ENCODE results near the gene KCTD20. TPM values are rescaled to one million over a fixed set of nuclear protein-coding genes. Genes with fewer than 3 reads are reported as not detected.
A peak's percentile ranks its signal among the peaks of the same experiment; 100 is the strongest.

Gene KCTD20
- total RNA-seq, 1 experiment from 2014 or later = 46.6 TPM

- ChIA-PET CTCF (interaction anchor here (0.7 to 1.1 kb wide), 2 partner anchors 12 to 62 kb away, joined by 3 to 6 read pairs; no protein-coding TSS in a partner anchor), POLR2A (no interaction called here)
- no peaks in the 10 kb centered on the region for H3K36me3 Mint-ChIP-seq (ENCODE audit: insufficient read depth, unreplicated experiment)
- H3K27ac Mint-ChIP-seq (ENCODE audit: low read depth, unreplicated experiment) = no peak overlapping the region
- no peaks in the 10 kb centered on the region for H3K4me1 Mint-ChIP-seq (ENCODE audit: insufficient read depth, unreplicated experiment)
- peaks cover 18% of the 10 kb centered on the region for H3K27me3 Mint-ChIP-seq (ENCODE audit: insufficient read depth, unreplicated experiment)
- no peak overlapping the region for H3K4me3 Mint-ChIP-seq (ENCODE audit: unreplicated experiment)
- intact Hi-C loops (cut with micrococcal nuclease) = no loop called here
- BruUV-seq (replicated peaks) = no TSS peak
- no peaks in the 10 kb centered on the region for H3K9me3 Mint-ChIP-seq (ENCODE audit: unreplicated experiment)
- no peak for DNase-seq (ENCODE audit: unreplicated experiment)
- TF ChIP-seq, protein P1, sequence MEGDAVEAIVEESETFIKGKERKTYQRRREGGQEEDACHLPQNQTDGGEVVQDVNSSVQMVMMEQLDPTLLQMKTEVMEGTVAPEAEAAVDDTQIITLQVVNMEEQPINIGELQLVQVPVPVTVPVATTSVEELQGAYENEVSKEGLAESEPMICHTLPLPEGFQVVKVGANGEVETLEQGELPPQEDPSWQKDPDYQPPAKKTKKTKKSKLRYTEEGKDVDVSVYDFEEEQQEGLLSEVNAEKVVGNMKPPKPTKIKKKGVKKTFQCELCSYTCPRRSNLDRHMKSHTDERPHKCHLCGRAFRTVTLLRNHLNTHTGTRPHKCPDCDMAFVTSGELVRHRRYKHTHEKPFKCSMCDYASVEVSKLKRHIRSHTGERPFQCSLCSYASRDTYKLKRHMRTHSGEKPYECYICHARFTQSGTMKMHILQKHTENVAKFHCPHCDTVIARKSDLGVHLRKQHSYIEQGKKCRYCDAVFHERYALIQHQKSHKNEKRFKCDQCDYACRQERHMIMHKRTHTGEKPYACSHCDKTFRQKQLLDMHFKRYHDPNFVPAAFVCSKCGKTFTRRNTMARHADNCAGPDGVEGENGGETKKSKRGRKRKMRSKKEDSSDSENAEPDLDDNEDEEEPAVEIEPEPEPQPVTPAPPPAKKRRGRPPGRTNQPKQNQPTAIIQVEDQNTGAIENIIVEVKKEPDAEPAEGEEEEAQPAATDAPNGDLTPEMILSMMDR (IDR thresholded peaks at IDR 0.05; ENCODE audit: unreplicated experiment) = no peak
These were observed 29.0 kb upstream of the KCTD20 start for GRCh38 chr6:36413489-36414480.

DNA sequence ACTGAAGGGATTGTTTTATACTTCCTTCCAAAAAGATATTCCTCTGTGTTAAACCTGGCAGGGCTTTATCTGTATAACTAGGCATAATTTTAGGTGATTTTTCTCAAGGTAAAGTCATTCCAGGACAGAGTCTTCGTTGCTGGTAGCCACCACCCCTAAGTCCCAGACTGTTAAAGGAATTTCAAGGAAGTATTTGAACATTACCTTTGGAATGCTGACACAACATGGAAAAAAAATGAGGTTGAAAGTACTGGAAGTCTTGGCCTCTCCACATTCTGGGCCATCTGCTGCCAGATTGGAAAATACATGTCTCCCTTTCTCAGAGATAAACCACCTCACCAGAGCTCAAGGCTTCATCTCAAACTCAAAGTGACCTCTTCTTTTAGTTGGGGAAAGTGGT, 28.3 kb upstream of the KCTD20 start:
- H3K4me3 Mint-ChIP-seq (ENCODE audit: unreplicated experiment) = no peak overlapping the region
- H3K27ac Mint-ChIP-seq (ENCODE audit: low read depth, unreplicated experiment) = no peak overlapping the region
- TF ChIP-seq, protein P1 (IDR thresholded peaks at IDR 0.05; ENCODE audit: unreplicated experiment) = no peak
- DNase-seq (ENCODE audit: unreplicated experiment) = no peak
- no peaks in the 10 kb centered on the region for H3K9me3 Mint-ChIP-seq (ENCODE audit: unreplicated experiment)
- H3K36me3 Mint-ChIP-seq (ENCODE audit: insufficient read depth, unreplicated experiment) = no peaks in the 10 kb centered on the region
- ChIA-PET CTCF (interaction anchor here (0.7 to 1.1 kb wide), 2 partner anchors 13 to 63 kb away, joined by 3 to 6 read pairs; no protein-coding TSS in a partner anchor), POLR2A (no interaction called here)
- H3K4me1 Mint-ChIP-seq (ENCODE audit: insufficient read depth, unreplicated experiment) = peaks cover 6% of the 10 kb centered on the region
- intact Hi-C loops (cut with micrococcal nuclease) = no loop called here
- peaks cover 14% of the 10 kb centered on the region for H3K27me3 Mint-ChIP-seq (ENCODE audit: insufficient read depth, unreplicated experiment)
- no TSS peak for BruUV-seq (replicated peaks)

- Mint-ChIP-seq H3K36me3 (ENCODE audit: insufficient read depth, unreplicated experiment) (no peaks in the 10 kb centered on the region), H3K4me1 (ENCODE audit: insufficient read depth, unreplicated experiment) (peaks cover 20% of the 10 kb centered on the region), H3K9me3 (ENCODE audit: unreplicated experiment) (no peaks in the 10 kb centered on the region), H3K27me3 (ENCODE audit: insufficient read depth, unreplicated experiment) (no peaks in the 10 kb centered on the region), H3K4me3 (ENCODE audit: unreplicated experiment) (no peak overlapping the region), H3K27ac (ENCODE audit: low read depth, unreplicated experiment) (no peak overlapping the region)
- POLR2A ChIA-PET = interaction anchor here (0.6 to 2.6 kb wide), 20 partner anchors 10 to 686 kb away, joined by 3 to 36 read pairs (median 4); partner anchors contain the start of genes CDKN1A, ETV7, KCTD20 and PXT1
- DNase-seq (ENCODE audit: unreplicated experiment) = peak; percentile 39
- CTCF ChIA-PET = interaction anchor here (1.6 kb wide), 2 partner anchors 25 to 341 kb away, joined by 8 to 10 read pairs; partner anchors contain the start of gene KCTD20
- TF ChIP-seq, protein P1 (IDR thresholded peaks at IDR 0.05; ENCODE audit: unreplicated experiment) = no peak
- intact Hi-C loops (cut with micrococcal nuclease) = no loop called here
- BruUV-seq (replicated peaks) = no TSS peak
These were observed 24.2 kb upstream of the KCTD20 start for GRCh38 chr6:36418558-36418957.

DNA sequence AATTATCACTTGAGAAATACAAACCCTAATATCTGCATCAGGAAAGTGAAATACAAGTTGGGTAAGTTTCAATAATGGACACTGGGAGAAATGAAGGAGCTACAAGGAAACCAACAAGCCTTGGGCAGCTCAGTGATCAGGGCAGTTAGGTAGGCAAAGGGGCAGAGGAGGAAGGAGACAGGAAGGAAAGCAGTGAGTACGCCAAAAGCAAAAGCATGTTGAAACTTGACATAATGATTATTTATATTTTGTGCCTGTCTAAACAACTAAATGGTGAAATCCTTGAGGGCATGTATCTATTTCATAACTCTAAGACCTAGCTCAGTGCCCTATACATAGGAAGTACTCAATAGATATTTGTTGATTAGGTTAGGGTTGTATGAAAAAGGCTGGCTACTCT, 23.5 kb upstream of the KCTD20 start:
- peak; percentile 78 for DNase-seq (ENCODE audit: unreplicated experiment)
- peaks cover 24% of the 10 kb centered on the region for H3K4me1 Mint-ChIP-seq (ENCODE audit: insufficient read depth, unreplicated experiment)
- no peak overlapping the region for H3K4me3 Mint-ChIP-seq (ENCODE audit: unreplicated experiment)
- H3K9me3 Mint-ChIP-seq (ENCODE audit: unreplicated experiment) = no peaks in the 10 kb centered on the region
- ChIA-PET CTCF (interaction anchor here (0.6 to 1.6 kb wide), 4 partner anchors 24 to 340 kb away, joined by 3 to 10 read pairs (median 7); partner anchors contain the start of gene KCTD20), POLR2A (interaction anchor here (0.7 to 2.6 kb wide), 21 partner anchors 9 to 687 kb away, joined by 3 to 36 read pairs (median 4); partner anchors contain the start of genes ETV7, KCTD20, PXT1 and SRSF3)
- H3K27ac Mint-ChIP-seq (ENCODE audit: low read depth, unreplicated experiment) = peak overlapping the region; percentile 6
- no TSS peak for BruUV-seq (replicated peaks)
- intact Hi-C loops (cut with micrococcal nuclease) = no loop called here
- H3K36me3 Mint-ChIP-seq (ENCODE audit: insufficient read depth, unreplicated experiment) = no peaks in the 10 kb centered on the region
- no peaks in the 10 kb centered on the region for H3K27me3 Mint-ChIP-seq (ENCODE audit: insufficient read depth, unreplicated experiment)
- TF ChIP-seq, protein P1 (IDR thresholded peaks at IDR 0.05; ENCODE audit: unreplicated experiment) = no peak

Data from MCF 10A (cell line).